Liver (tissue), 9 donors: Measurements from ENCODE around the gene ADPGK. TPM values are rescaled to one million over a fixed set of nuclear protein-coding genes. Genes with fewer than 3 reads are reported as not detected.

Experiments used
- DNase-seq: peaks from one replicate; pipeline ENCODE4 v3.0.0-alpha.2; 2017; ENCODE audit warnings: low spot score
- H3K27ac ChIP-seq, 2 donors: one replicate each; pipeline ENCODE4 v1.7.0; 2013; ENCODE audit warnings: inconsistent platforms in 2 of 2, low read length in 2 of 2, control low read depth in 1 of 2, low read depth in 1 of 2, mild to moderate bottlenecking in 1 of 2
- H3K27me3 ChIP-seq, 4 donors: one replicate each; pipeline versions ENCODE4 v1.6.1 to v1.7.0; 2013; ENCODE audit warnings: low read length in 3 of 4, inconsistent platforms in 1 of 4, mild to moderate bottlenecking in 1 of 4, moderate library complexity in 1 of 4; ENCODE audit not compliant: control insufficient read depth in 4 of 4, insufficient read depth in 4 of 4
- H3K36me3 ChIP-seq, 4 donors: one replicate each; pipeline versions ENCODE4 v1.6.1 to v1.7.0; 2013; ENCODE audit warnings: low read length in 3 of 4, mild to moderate bottlenecking in 3 of 4, low read depth in 1 of 4, moderate library complexity in 1 of 4; ENCODE audit not compliant: control insufficient read depth in 4 of 4, insufficient read depth in 3 of 4
- H3K4me1 ChIP-seq, 4 donors: one replicate each; pipeline versions ENCODE4 v1.6.1 to v1.7.0; 2013; ENCODE audit warnings: low read length in 3 of 4, mild to moderate bottlenecking in 3 of 4, moderate library complexity in 1 of 4; ENCODE audit not compliant: control insufficient read depth in 4 of 4, insufficient read depth in 4 of 4
- H3K4me3 ChIP-seq, 3 donors: one replicate each; pipeline versions ENCODE4 v1.6.1 to v1.7.0; 2013; ENCODE audit warnings: low read length in 3 of 3, control low read depth in 1 of 3, low read depth in 1 of 3, mild to moderate bottlenecking in 1 of 3
- H3K9ac ChIP-seq, 2 donors: one replicate each; pipeline ENCODE4 v1.7.0; 2013; ENCODE audit warnings: low read length in 2 of 2, mild to moderate bottlenecking in 2 of 2, moderate library complexity in 2 of 2, control low read depth in 1 of 2, low read depth in 1 of 2
- H3K9me3 ChIP-seq, 4 donors: one replicate each; pipeline versions ENCODE4 v1.6.1 to v1.7.0; 2013; ENCODE audit warnings: low read length in 3 of 4; ENCODE audit not compliant: control insufficient read depth in 4 of 4
- EGR1 ChIP-seq, 2 donors: IDR thresholded peaks; 2 replicates each; pipeline ENCODE4 v1.6.1; 2016 to 2018; ENCODE audit warnings: antibody characterized with exemption in 2 of 2, low read depth in 2 of 2
- FOXA2 ChIP-seq: IDR thresholded peaks from 2 replicates; pipeline ENCODE4 v1.6.1; 2016; ENCODE audit warnings: antibody characterized with exemption
- GABPA ChIP-seq, 2 donors: IDR thresholded peaks in 1 of 2; conservative IDR thresholded peaks in 1 of 2; 2 replicates each; pipeline ENCODE4 v1.6.1; 2016; ENCODE audit warnings: antibody characterized with exemption in 2 of 2, mild to moderate bottlenecking in 1 of 2, moderate library complexity in 1 of 2
- HNF4A ChIP-seq, 2 donors: conservative IDR thresholded peaks; 2 replicates each; pipeline ENCODE4 v1.6.1; 2016; ENCODE audit warnings: antibody characterized with exemption in 2 of 2, mild to moderate bottlenecking in 2 of 2
- HNF4G ChIP-seq: IDR thresholded peaks from 2 replicates; pipeline ENCODE4 v1.6.1; 2016; ENCODE audit warnings: antibody characterized with exemption
- JUND ChIP-seq, 2 donors: IDR thresholded peaks; 2 replicates each; pipeline ENCODE4 v1.6.1; 2016; ENCODE audit warnings: antibody characterized with exemption in 2 of 2
- NR2F2 ChIP-seq: IDR thresholded peaks from 2 replicates; pipeline ENCODE4 v1.6.1; 2016; ENCODE audit warnings: antibody characterized with exemption
- RAD21 ChIP-seq, 2 donors: IDR thresholded peaks; 2 replicates each; pipeline ENCODE4 v1.6.1; 2016; ENCODE audit warnings: antibody characterized with exemption in 2 of 2, mild to moderate bottlenecking in 2 of 2
- RXRA ChIP-seq, 2 donors: IDR thresholded peaks; 2 replicates each; pipeline ENCODE4 v1.6.1; 2017 to 2018; ENCODE audit warnings: antibody characterized with exemption in 2 of 2, mild to moderate bottlenecking in 1 of 2
- SP1 ChIP-seq: IDR thresholded peaks from 2 replicates; pipeline ENCODE4 v1.6.1; 2018; ENCODE audit warnings: antibody characterized with exemption, mild to moderate bottlenecking
- TAF1 ChIP-seq: conservative IDR thresholded peaks from 2 replicates; pipeline ENCODE4 v1.6.1; 2016; ENCODE audit warnings: antibody characterized with exemption, mild to moderate bottlenecking
- YY1 ChIP-seq: IDR thresholded peaks from 2 replicates; pipeline ENCODE4 v1.6.1; 2016; ENCODE audit warnings: antibody characterized with exemption, mild to moderate bottlenecking
- WGBS: extraction: QIAGEN DNeasy Blood & Tissue Kit; methylation state at CpG from one replicate; pipeline ENCODE4 v1.1.7; 2013; 5-methylcytosine and 5-hydroxymethylcytosine counted together
- polyA plus RNA-seq, 2 donors: library from polyadenylated mRNA; stranded (reverse) in 1 of 2; unstranded in 1 of 2; fragments of 200-250 nt in 1 of 2; fragments of >200 nt in 1 of 2; fragmentation: Nextera tagmentation in 1 of 2; extraction: Ambion mirVana in 1 of 2; gene quantifications; one replicate each; pipeline versions ENCODE4 v1.2.1 to v1.2.3, GENCODE V29; 2013 to 2015
- total RNA-seq, 2 donors: library from RNA; depleted of rRNA; stranded (reverse); fragments of >200 nt; gene quantifications; one replicate each; pipeline ENCODE4 v1.2.3, GENCODE V29; 2014
- TF ChIP-seq, protein P1 (sequence below): IDR thresholded peaks from 2 replicates; pipeline ENCODE4 v1.6.1; 2016; ENCODE audit warnings: antibody characterized with exemption
- TF ChIP-seq, protein P2 (sequence below): IDR thresholded peaks from 2 replicates; pipeline ENCODE4 v1.6.1; 2016; ENCODE audit warnings: antibody characterized with exemption, mild to moderate bottlenecking
- TF ChIP-seq, protein P3 (sequence below): fragments of 150-350 bp; IDR thresholded peaks from 2 replicates; pipeline ENCODE4 v1.5.1; 2017; ENCODE audit warnings: improper control_type of control experiment, low read depth, low read length; ENCODE audit not compliant: missing input control
- TF ChIP-seq, protein P4 (sequence below): IDR thresholded peaks from 2 replicates; pipeline ENCODE4 v1.6.1; 2016; ENCODE audit warnings: antibody characterized with exemption
- TF ChIP-seq, protein P5 (sequence below): IDR thresholded peaks from 2 replicates; pipeline ENCODE4 v1.6.1; 2016; ENCODE audit warnings: antibody characterized with exemption
- donor health status: healthy.
- donor health status: healthy.
- donor health status: healthy.
- donor health status: healthy.
- donor health status: healthy.

Gene ADPGK
- total and polyA plus RNA-seq, 4 donors: 12.2 to 35.5 (median 20.0) TPM

DNA sequence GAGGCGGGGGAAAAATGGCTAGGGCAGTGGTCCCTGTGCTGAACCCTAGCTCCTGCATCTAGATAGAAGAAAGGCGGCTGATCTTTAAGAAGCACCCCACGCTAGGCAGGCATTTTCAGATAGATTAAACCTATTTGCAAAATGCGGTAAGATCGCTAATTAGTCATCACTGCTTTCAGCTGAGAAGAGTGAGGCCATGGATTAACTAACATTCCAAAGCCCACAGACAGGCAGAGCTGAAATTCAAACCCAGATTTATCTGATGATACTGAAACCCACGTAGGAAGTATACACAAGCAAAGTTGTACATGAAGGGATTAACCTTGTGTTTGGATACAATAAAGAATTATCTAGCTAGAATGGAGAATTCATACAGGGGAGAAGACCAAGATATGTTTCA, 4.8 kb downstream of the ADPGK start:
- H3K4me1 ChIP-seq: peaks cover 2 to 25% (median 15%) of the 10 kb centered on the region in 4 donors
- H3K27me3 ChIP-seq: no peaks in the 10 kb centered on the region
- H3K27ac ChIP-seq: no peak overlapping the region
- DNase-seq: no peak
- WGBS: 93% methylated on average over 6 of the region's 6 CpGs
- TF ChIP-seq, protein P1, sequence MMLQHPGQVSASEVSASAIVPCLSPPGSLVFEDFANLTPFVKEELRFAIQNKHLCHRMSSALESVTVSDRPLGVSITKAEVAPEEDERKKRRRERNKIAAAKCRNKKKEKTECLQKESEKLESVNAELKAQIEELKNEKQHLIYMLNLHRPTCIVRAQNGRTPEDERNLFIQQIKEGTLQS: no peak
- TF ChIP-seq TAF1: no peak
- TF ChIP-seq, protein P2, sequence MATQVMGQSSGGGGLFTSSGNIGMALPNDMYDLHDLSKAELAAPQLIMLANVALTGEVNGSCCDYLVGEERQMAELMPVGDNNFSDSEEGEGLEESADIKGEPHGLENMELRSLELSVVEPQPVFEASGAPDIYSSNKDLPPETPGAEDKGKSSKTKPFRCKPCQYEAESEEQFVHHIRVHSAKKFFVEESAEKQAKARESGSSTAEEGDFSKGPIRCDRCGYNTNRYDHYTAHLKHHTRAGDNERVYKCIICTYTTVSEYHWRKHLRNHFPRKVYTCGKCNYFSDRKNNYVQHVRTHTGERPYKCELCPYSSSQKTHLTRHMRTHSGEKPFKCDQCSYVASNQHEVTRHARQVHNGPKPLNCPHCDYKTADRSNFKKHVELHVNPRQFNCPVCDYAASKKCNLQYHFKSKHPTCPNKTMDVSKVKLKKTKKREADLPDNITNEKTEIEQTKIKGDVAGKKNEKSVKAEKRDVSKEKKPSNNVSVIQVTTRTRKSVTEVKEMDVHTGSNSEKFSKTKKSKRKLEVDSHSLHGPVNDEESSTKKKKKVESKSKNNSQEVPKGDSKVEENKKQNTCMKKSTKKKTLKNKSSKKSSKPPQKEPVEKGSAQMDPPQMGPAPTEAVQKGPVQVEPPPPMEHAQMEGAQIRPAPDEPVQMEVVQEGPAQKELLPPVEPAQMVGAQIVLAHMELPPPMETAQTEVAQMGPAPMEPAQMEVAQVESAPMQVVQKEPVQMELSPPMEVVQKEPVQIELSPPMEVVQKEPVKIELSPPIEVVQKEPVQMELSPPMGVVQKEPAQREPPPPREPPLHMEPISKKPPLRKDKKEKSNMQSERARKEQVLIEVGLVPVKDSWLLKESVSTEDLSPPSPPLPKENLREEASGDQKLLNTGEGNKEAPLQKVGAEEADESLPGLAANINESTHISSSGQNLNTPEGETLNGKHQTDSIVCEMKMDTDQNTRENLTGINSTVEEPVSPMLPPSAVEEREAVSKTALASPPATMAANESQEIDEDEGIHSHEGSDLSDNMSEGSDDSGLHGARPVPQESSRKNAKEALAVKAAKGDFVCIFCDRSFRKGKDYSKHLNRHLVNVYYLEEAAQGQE: no peak
- no peak for TF ChIP-seq FOXA2
- no peak for TF ChIP-seq EGR1 (IDR thresholded peaks at IDR 0.05; ENCODE audit: low read depth in 2 of 2)
- no peak for TF ChIP-seq YY1
- H3K9ac ChIP-seq: no peak overlapping the region
- H3K9me3 ChIP-seq: no peaks in the 10 kb centered on the region
- H3K36me3 ChIP-seq: peaks cover 0 to 8% (median 4%) of the 10 kb centered on the region in 4 donors
- no peak overlapping the region for H3K4me3 ChIP-seq

DNA sequence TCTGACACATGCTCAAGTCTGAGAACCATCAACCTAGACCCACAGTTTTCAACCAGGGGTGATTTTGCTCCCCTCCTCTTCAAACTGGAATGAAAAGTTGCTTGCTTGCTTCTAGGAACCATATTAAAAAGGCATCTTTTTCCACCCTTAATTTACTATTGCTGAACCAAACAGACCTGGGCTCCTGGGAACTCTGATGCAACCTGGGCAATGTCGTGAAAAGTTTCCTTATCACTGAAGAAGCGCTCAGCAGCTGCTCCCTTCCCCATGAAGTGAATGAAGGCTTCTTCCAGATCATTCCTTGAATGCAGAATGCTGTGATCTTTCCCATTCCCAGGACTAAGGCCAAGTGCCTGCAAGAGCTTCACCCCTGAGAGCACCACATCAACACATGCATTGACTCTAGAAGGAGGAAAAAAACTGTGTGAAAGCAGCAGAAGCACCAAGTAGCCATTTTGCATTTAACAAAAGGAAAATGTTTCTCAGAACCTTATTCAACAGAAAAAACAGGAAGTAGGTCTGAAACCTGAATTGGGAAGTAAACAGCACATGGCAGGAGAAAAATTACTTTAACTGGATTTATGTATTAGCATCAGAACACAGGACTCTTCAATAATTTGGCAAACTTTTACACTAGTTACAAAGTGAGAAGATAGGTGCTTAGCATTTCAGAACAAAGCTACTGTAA, 8.7 kb downstream of the ADPGK start:
- H3K4me1 ChIP-seq: no peaks in the 10 kb centered on the region
- no peaks in the 10 kb centered on the region for H3K9me3 ChIP-seq
- H3K27me3 ChIP-seq: no peaks in the 10 kb centered on the region
- H3K9ac ChIP-seq: no peak overlapping the region
- no peak overlapping the region for H3K4me3 ChIP-seq
- DNase-seq: no peak
- TF ChIP-seq, protein P3, sequence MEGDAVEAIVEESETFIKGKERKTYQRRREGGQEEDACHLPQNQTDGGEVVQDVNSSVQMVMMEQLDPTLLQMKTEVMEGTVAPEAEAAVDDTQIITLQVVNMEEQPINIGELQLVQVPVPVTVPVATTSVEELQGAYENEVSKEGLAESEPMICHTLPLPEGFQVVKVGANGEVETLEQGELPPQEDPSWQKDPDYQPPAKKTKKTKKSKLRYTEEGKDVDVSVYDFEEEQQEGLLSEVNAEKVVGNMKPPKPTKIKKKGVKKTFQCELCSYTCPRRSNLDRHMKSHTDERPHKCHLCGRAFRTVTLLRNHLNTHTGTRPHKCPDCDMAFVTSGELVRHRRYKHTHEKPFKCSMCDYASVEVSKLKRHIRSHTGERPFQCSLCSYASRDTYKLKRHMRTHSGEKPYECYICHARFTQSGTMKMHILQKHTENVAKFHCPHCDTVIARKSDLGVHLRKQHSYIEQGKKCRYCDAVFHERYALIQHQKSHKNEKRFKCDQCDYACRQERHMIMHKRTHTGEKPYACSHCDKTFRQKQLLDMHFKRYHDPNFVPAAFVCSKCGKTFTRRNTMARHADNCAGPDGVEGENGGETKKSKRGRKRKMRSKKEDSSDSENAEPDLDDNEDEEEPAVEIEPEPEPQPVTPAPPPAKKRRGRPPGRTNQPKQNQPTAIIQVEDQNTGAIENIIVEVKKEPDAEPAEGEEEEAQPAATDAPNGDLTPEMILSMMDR: no peak
- TF ChIP-seq YY1: no peak
- TF ChIP-seq, protein P4, sequence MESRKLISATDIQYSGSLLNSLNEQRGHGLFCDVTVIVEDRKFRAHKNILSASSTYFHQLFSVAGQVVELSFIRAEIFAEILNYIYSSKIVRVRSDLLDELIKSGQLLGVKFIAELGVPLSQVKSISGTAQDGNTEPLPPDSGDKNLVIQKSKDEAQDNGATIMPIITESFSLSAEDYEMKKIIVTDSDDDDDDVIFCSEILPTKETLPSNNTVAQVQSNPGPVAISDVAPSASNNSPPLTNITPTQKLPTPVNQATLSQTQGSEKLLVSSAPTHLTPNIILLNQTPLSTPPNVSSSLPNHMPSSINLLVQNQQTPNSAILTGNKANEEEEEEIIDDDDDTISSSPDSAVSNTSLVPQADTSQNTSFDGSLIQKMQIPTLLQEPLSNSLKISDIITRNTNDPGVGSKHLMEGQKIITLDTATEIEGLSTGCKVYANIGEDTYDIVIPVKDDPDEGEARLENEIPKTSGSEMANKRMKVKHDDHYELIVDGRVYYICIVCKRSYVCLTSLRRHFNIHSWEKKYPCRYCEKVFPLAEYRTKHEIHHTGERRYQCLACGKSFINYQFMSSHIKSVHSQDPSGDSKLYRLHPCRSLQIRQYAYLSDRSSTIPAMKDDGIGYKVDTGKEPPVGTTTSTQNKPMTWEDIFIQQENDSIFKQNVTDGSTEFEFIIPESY: no peak
- no peak for TF ChIP-seq RAD21 (IDR thresholded peaks at IDR 0.05)
- TF ChIP-seq JUND (IDR thresholded peaks at IDR 0.05): no peak
- no peak for TF ChIP-seq TAF1
- TF ChIP-seq RXRA (IDR thresholded peaks at IDR 0.05): no peak
- no peak for TF ChIP-seq HNF4A (conservative IDR thresholded peaks at IDR 0.05)
- no peak for TF ChIP-seq GABPA (IDR thresholded peaks at IDR 0.05 in 1 of 2, conservative IDR thresholded peaks at IDR 0.05 in 1 of 2)
- TF ChIP-seq NR2F2: no peak
- TF ChIP-seq, protein P2: no peak
- TF ChIP-seq, protein P5, sequence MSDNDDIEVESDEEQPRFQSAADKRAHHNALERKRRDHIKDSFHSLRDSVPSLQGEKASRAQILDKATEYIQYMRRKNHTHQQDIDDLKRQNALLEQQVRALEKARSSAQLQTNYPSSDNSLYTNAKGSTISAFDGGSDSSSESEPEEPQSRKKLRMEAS: no peak
- no peak for TF ChIP-seq HNF4G
- no peak for TF ChIP-seq EGR1 (IDR thresholded peaks at IDR 0.05; ENCODE audit: low read depth in 2 of 2)
- TF ChIP-seq FOXA2: no peak
- TF ChIP-seq SP1: no peak
- WGBS: 74% methylated on average over 2 of the region's 2 CpGs
- H3K27ac ChIP-seq: no peak overlapping the region
- peaks cover 4 to 33% (median 23%) of the 10 kb centered on the region in 4 donors for H3K36me3 ChIP-seq
